GM21576 (cell line): ENCODE data around the gene TXNIP.
"Not testable (repeated sequence)": the region's sequence is repeated elsewhere in the genome, so short reads cannot be mapped to it uniquely, and the experiment has no call there.

Experiments used
- ATAC-seq: cut with Tn5 transposase; IDR thresholded peaks from one replicate; pipeline ENCODE4 v1.9.1; 2021; ENCODE audit warnings: mild to moderate bottlenecking, moderate library complexity; ENCODE audit not compliant: unreplicated experiment

TXNIP gene, protein sequence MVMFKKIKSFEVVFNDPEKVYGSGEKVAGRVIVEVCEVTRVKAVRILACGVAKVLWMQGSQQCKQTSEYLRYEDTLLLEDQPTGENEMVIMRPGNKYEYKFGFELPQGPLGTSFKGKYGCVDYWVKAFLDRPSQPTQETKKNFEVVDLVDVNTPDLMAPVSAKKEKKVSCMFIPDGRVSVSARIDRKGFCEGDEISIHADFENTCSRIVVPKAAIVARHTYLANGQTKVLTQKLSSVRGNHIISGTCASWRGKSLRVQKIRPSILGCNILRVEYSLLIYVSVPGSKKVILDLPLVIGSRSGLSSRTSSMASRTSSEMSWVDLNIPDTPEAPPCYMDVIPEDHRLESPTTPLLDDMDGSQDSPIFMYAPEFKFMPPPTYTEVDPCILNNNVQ

DNA sequence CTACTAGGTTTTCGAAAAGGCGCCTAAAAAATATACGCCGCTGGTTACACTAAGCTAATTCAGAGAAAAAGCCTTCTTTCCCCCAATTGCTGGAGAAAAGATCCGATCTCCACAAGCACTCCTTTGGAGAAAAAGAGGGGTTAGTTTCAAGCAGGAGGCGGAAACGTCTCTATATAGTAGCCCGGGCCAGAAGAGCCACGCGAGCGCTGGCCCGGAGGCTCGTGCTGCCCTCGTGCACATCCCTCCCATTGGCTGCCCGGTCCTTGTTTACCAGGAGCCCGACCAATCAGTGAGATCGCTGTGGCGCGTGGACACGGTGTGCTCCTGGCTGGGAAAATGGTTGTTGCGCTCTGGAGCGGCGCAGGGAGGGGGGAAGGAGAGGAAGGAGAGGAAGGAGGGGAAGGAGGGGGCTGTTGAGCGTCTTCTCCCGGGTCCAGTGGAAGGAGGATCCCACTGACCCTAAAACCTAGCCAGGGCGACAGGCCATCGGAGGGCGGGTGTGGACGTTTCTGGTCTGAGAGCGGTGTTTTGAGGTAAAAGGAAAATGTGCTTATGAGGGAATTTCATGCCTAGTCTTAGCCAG lies at the start of gene TXNIP:
Gene TXNIP, minus strand, starts transcription at position 147 of the 583 bp plus-strand sequence. CDS start 313 bp downstream, outside the sequence.
- ATAC-seq = peak; percentile 91

DNA sequence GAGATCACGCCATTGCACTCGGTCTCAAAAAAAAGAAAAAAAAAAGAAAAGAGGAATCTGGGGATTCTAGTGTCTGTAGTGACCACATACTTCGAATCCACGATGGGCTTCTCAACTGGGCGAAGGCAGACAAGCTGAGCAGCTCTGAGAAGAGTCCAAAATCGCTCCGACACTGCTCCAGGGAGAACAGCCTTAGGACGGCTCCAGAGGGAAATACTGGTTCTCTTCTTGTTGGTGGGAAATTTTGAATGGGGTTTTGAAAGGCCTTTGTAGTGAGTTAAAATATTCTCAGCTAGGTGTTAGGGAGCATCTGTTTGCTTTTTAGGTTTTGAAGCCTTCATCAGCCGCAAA lies 43.4 kb upstream of the TXNIP start:
- ATAC-seq = no peak

DNA sequence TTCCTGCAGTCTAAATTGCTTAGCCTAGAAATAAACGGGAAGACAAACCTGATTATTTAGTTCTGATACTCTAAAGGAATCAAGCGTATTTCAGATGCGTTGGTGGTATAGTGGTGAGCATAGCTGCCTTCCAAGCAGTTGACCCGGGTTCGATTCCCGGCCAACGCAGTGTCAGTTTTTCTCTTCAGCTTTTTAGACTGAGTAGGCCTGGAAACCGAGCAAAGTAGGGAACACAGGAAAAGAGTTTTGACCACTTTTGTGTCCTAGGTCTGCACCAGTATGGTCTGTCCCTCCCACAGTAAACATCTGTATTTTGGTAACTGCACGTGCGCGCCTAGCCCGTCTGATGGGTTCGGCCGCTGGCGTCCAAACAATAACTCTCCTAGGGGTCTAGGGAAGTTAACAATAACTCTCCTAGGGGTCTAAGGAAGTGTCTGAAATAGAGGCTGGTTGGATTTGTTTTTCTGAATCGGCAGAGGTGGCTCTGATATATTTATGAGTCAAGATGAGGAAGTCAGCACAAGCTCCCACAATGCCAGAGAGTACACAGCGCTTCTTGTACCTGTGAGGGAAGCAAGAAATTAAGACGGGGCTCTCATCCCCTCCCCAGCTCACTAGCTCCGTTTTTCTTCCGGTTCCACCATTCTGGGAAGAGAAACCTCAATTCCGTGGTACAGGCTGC lies 40.7 kb upstream of the TXNIP start:
- peak; percentile 25 for ATAC-seq

DNA sequence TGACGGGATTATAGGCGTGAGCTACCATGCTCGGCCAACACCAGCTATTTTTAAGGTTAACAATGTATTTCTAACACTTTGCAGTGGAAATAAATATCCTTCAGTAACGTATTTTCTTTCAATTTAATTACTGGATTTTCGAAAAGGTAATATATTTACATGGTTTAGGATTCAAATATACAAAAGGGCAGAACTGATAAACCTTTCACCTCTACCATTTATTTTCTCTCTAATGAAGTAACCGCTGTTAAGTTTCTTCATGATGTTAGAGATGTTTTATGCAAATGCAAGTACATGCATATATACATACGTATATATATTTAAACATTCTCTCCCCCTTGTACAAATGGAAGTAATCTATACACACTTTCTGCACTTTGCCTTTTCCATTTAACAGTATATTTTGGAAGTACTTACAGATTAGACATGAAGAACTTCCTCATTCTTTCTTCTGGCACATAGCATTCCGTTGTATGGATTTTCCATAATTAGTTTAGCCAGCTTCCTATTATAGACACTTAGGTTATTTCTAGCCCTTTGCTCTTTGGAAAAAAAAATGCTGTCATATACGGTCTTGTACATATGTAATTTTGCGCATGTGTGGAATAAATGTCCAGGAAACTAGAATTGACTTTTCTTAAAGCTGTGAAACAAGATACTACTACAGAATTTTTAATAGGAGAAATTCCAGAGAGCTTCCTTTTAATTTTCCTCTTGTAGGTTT lies 40.0 kb upstream of the TXNIP start:
- ATAC-seq = no peak

DNA sequence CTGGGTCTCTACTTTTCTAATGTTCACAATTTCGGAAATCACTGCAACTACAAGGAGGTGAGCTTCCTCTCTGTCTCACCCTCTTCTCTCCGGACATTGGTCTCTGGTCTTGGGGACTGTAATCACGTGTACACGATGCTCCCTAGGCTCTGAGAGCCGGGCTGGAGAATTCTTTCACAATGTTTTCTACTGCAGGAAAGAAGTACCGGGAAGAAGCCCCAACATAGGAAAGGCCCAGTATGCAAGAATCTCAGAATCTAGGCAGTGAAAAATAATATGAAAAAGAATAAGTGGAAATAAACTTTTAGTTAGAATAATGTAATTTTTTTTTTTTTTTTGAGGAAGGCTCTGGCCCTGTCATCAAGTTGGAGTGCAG lies 38.7 kb upstream of the TXNIP start:
- ATAC-seq = no peak

DNA sequence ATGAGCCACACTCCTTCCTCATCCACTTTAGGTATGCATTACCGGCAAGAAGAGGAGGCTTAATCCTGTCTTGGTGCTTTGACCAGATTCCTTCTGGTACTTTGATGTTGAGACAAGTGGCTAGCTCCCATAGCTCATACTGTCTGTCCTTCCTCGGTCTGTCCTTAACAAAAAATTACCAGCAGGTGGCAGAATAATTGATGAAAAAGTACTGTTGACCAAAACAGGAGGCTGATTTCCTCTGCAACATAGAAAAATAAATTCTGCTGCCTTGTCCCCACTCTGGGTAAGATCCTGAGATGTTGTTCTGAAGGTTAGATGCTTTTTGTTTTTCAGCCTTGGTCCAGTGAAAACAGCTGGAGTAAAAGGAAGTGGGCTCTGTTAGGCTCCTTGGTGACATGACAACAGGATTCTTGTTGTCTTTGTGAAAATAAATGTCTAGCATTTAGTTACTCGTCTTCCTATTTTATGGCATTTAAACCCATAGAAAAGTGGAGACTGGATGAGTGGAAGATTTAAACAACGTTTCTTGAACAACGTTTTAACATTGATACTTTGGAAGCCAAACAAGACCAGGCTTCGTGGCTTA lies 36.3 kb upstream of the TXNIP start:
- ATAC-seq = no peak

DNA sequence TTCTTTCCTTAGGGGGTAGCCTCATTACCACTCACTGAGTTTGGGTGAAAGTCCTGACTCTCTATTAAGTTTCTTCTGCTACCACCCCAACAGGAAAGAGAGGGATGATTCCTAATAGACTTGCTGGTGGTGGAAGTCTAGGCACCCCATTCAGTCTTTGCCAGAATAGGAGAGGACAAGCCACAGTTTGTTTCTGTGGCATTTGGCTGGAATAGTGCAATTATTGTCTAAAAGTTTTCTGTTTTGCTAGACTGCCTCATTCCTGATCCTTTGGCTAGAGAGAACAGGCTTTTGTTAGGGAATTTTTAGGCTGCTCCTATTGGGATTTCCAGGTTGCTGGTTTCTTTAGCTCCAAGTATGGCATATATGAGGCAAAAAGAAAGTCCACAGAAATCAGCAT lies 35.1 kb upstream of the TXNIP start:
- no peak for ATAC-seq

DNA sequence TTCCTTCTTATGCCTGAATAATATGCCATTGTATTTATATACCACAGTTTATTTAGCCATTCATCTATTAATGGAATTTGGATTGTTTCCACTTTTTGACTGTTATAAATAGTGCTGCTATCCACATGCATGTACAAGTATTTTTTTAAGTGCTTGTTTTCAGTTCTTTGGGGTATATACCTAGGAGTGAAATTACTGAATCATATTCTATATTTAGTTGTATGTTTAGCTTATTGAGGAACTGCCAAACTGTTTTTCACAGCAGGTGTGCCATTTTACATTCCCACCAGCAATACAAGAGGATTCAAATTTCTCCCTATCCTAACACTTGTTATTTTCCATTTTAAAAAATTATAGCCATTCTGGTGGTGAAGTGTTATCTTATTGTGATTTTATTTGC lies 32.7 kb upstream of the TXNIP start:
- no peak for ATAC-seq

DNA sequence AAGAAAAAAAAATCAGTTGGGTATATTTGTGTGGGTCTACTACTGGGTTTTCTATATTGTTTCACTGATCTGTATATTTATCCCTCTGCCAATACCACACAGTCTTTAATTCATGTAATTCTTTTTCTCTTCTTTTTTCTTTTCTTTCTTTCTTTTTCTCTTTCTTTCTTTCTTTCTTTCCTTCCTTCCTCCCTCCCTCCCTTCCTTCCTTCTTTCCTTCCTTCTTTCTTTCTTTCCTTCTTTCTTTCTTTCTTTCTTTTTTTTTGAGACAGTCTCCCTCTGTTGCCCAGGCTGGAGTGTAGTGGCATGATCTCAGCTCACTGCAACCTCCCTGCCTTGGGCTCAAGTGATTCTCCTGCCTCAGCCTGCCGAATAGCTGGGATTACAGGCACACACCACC lies 30.3 kb upstream of the TXNIP start:
- ATAC-seq = not testable (repeated sequence)

DNA sequence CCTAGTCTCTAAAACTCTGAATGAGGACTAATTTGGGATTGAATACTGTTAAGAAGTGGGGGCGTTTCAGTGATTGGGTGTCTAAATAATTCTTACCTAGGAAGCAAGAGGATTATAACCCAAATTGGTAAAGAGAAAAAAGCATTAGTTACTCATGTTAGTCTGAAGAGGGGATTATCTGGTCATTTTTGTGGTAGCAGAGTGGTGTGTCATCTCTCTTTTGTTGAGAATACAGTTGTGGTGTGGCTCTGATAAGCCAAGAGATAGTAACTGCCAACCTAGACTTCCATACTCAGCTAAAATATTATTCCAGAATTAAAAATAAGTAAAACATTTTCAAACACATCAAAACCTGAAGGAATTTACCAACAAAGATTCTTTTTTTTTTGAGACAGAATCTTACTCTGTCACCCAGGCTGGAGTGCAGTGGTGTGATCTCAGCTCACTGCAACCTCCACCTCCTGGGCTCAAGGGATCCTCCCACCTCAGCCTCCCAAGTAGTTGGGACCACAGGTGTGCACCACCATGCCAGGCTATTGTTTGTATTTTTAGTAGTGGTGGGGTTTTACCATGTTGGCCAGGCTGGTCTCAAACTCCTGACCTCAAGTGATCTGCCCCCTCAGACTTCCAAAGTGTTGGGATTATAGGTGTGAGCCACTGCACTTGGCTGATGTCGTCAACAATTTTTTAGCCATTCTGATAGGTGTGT lies 29.6 kb upstream of the TXNIP start:
- not testable (repeated sequence) for ATAC-seq

DNA sequence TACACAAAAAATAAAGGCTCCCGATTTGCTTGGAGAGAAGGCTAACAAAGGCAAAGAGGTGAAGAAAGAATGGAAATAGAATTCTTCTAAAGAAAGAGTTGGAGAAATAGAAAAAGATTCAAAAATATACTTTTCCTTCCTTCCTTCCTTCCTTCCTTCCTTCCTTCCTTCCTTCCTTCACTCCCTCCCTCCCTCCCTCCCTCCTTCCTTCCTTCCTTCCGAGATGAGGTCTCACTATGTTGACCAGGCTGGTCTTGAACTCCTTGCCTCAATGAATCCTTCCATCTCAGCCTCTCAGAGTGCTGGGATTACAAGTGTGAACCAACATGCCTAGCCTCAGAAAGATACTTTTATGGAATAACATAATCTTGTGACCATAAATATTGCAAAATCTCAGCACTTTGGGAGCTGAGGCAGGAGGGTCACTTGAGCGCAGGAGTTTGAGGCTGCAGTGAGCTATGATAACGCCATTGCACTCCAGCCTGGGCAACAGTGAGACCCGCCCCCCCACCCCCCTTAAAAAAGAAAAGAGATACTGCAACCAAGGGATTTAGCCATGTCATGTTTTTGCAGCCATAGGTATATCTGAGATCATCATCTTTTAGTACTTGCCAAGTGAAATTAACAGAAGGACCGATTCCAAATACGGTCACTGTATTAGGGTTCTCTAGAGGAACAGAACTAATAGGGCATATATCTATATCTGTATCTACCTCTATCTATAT lies 26.2 kb upstream of the TXNIP start:
- no peak for ATAC-seq

DNA sequence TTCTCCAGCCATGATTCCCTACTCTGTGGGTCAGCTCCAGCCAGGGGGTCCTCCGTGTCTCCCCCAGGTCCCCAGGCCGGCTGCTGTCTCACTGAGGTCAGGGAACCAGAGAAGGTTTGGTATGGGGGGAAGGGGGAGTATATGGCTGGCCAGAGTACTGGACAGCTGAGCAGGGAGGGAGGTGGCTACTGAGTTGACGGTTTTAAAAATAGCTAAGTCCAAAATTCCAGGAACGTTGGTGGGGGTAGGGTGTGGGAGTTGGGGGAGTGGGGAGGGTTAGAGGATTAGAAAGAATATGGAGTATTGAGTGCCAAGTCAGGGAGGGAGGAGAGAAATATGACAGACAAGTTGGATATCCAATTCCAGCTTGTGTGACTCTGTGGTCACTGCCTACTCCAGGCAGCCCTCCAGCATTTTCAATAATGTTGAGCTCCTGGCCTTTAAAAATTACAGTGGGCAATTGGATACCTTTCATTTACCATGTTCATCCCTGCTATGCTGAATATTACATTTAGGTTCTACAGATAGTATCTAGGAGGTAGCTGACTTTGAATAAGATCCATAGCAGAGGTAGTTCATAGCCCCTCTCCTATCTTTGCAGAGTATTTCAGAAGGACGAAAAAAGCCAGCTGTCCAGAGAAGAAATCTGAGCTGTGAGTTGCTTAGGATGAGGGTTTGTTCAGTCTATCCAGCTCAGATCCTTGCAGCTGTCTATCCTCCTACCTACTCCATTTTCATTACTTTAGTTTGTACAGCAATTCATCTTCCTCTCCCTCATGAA lies 25.4 kb upstream of the TXNIP start, which contains the start of gene HJV:
Gene HJV, minus strand, starts transcription at position 114 of the 781 bp plus-strand sequence. CDS start 1,504 bp downstream, outside the sequence.
- no peak for ATAC-seq

DNA sequence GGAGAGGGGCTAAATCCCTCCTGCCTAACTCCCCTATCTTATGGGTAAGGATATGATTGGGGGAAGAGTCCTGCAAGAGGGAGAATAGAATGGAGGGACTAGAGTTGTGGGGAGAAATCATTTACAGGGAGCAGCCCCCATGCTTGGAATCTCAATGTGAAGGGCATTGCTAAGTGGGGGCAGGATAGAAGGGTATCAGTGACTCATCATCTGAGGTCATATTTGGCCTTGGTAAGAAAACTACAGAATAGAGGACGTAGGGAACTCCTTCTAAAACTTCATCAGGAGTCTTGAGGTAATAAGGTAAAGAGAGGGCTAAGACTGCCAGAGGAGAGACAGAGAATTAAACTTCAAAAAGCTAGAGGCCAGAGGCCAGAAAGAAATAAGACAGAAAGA lies 24.7 kb upstream of the TXNIP start:
- ATAC-seq = no peak

DNA sequence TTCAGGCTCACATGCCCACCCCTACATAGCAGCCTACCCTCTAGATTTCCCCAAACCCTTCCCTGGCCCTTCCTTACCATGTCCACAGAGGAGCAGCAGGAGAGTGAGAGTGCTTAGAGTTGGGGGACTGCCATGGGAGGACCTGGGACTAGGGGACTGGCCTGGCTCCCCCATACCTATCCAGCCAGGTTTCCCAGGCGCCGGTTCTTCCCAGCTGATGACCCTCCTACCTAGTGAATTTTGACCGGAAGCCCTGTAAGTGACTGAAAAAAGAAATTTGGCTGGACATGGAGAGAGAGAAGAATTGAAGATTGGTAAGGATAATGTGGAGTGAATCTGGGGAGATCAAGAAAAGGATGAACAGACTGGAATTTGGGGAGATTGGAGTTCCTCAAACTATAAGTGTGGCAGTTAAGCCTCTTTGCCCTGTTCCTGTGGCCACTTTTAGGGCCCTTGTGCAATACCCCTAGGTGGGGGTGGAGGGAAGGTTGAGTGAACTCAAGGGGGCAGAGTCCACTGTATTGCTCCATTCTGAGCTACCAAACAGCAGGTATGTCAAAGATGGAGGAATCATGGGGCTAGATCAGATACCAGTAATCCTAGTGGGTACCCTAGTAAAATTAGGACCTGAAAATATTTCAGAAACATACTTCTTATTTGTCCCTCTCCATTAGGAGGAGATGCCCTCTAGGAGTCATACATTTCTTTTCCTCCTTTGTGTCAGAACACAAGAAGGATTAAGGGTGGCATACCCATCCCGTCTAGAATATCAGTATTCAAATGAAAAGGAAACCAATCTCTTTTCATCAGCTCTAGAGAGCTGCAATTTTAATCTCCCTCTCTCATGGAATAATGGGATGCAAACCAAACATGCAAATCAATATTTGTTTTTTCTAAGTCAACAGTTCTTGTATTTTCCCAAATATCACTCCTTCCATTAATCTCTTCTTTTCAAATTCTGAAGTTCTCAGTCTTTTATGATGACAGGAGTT lies 24.0 kb upstream of the TXNIP start:
- no peak for ATAC-seq

DNA sequence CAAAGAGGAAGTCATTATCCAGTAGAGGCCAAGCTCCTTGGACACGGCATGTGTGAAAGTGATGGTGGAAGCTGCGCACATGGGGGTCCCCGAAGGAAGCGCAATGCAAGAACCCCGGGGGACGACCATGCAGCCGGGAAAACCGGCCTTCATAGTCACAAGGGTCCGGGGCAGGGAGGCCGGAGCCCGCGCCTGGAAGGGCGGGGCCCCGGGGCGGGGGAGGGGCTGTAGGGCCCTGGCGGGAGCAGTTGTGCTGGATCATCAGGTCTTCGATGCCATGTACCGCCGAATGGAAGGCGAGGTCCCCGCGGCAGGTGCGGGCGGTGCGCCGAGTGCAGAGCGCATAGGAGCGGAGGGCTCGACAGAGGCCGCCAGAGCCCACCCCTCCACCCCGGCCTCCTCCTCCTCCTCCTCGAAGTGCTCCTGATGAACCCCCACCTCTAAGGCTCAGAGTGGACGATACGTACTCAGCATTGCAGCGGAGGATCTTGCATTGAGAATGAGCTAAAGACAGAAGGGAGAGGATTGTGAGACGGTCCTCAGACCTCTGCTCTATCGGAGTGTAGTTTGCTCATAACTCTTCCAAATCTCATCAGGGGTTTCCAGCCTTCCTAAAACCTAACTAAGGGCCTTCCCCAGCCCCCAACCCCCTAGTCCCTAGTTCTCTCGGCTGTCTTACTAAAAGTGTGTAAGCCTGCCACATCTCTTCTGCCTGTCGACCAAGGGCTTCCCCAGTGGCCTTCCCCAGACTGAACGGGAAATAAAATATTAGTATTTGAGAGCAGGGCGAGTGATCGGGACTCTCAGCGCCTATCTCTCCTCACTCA lies 23.1 kb upstream of the TXNIP start:
- ATAC-seq = no peak

DNA sequence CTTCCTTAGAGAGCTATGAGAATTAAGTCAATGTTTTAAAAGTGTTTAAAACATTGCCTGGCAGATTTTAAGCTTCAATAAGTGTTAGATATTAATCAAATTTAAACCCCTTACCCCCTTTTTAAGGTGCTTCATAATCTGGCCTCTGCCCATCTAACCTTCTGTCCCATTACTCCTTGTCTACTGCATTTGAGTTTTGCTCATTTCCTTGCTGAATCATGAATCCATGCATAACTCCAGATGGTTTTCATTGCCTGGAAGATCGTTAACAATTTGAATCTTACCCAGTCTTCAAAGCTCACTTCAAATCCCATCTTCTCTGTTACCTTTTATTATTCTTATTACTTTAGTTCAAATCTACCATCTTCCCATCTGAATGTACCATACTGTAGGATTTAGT lies 20.5 kb upstream of the TXNIP start:
- no peak for ATAC-seq

DNA sequence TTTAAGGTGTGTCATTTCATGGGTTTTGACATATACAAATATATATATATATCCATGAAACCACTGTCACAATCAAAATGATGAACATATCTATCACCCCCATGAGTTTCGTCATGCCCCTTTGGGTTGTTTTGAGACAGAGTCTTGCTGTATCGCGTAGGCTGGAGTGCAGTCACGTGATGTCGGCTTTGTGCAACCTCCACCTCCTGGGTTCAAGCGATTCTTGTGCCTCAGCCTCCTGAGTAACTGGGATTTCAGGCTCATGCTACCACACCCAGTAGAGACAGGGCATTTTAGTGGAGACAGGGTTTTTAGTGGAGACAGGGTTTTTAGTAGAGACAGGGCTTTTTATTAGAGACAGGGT lies 17.2 kb upstream of the TXNIP start:
- ATAC-seq = no peak
